SK-N-MC (cell line): ENCODE measurements around the gene PLBD2.

Experiments used
- EZH2 ChIP-seq: fragments of 200-600 bp; sonication (generic); IDR thresholded peaks from one replicate; pipeline ENCODE4 v1.6.1; 2017; ENCODE audit warnings: antibody characterized with exemption
- FOXP2 ChIP-seq: optimal IDR thresholded peaks from 2 replicates; pipeline ENCODE3; 2011; ENCODE audit warnings: mild to moderate bottlenecking, moderate library complexity; ENCODE audit not compliant: insufficient read depth; ENCODE audit errors: extremely low read length, control extremely low read depth
- POLR2AphosphoS5 ChIP-seq: IDR thresholded peaks from 2 replicates; pipeline ENCODE4 v1.6.1; 2012; ENCODE audit warnings: mild to moderate bottlenecking, low read depth, low read length, borderline replicate concordance

GRCh38 chr12:113351089-113351488, 7.3 kb upstream of the PLBD2 start:
- TF ChIP-seq EZH2 = no peak
- TF ChIP-seq FOXP2 = no peak
- no peak for TF ChIP-seq POLR2AphosphoS5
